Neural cell (in vitro differentiated cells): ENCODE measurements around the gene ZFP64. TPM values are rescaled to one million over a fixed set of nuclear protein-coding genes. Genes with fewer than 3 reads are reported as not detected.

ENCODE experiments used
- H2AFZ ChIP-seq: fragments of 200-600, 300-800 bp; sonication (generic), shearing (Covaris generic); 2 replicates; pipeline ENCODE4 v1.6.0; 2014; ENCODE audit warnings: low read depth, mild to moderate bottlenecking, antibody characterized with exemption, low read length, moderate library complexity
- H3F3A ChIP-seq: fragments of 200-600 bp; shearing (Covaris generic); 2 replicates; pipeline ENCODE4 v1.6.1; 2016; ENCODE audit warnings: mild to moderate bottlenecking, moderate library complexity, mixed read lengths, antibody characterized with exemption, low read length; ENCODE audit not compliant: insufficient read depth, poor library complexity, severe bottlenecking
- H3K27ac ChIP-seq: fragments of 200-600, 300-800 bp; sonication (generic), shearing (Covaris generic); 2 replicates; pipeline ENCODE4 v1.5.1; 2014; ENCODE audit warnings: mild to moderate bottlenecking, low read length, moderate library complexity
- H3K27me3 ChIP-seq: fragments of 300-800, 200-600 bp; sonication (generic), shearing (Covaris generic); 2 replicates; pipeline ENCODE4 v1.6.0; 2014; ENCODE audit warnings: mild to moderate bottlenecking, low read depth, low read length, moderate library complexity; ENCODE audit not compliant: insufficient read depth
- H3K36me3 ChIP-seq: fragments of 300-800, 200-600 bp; sonication (generic), shearing (Covaris generic); 2 replicates; pipeline ENCODE4 v1.5.1; 2014; ENCODE audit warnings: mild to moderate bottlenecking, antibody characterized with exemption, low read length, moderate library complexity; ENCODE audit not compliant: insufficient read depth
- H3K4me2 ChIP-seq: fragments of 300-800, 200-600 bp; sonication (generic), shearing (Covaris generic); 2 replicates; pipeline ENCODE4 v1.6.0; 2014; ENCODE audit warnings: mild to moderate bottlenecking, low read length
- H3K4me3 ChIP-seq: fragments of 300-800, 200-600 bp; sonication (generic), shearing (Covaris generic); 2 replicates; pipeline ENCODE4 v1.5.1; 2014; ENCODE audit warnings: mild to moderate bottlenecking, low read length, moderate library complexity
- H3K79me2 ChIP-seq: fragments of 200-600 bp; shearing (Covaris generic); replicated peaks from 2 replicates; pipeline ENCODE4 v1.6.0; 2014; ENCODE audit warnings: mild to moderate bottlenecking, low read length, moderate library complexity; ENCODE audit not compliant: insufficient read depth
- H3K9ac ChIP-seq: fragments of 300-800, 200-600 bp; sonication (generic), shearing (Covaris generic); 2 replicates; pipeline ENCODE4 v1.6.1; 2016; ENCODE audit warnings: mild to moderate bottlenecking, low read length, mixed read lengths
- H3K9me2 ChIP-seq: fragments of 200-600 bp; shearing (Covaris generic); 2 replicates; pipeline ENCODE4 v1.6.1; 2016; ENCODE audit warnings: mild to moderate bottlenecking, low read length, mixed read lengths; ENCODE audit not compliant: insufficient read depth
- H3K9me3 ChIP-seq: fragments of 200-600, 300-800 bp; sonication (generic), shearing (Covaris generic); 2 replicates; pipeline ENCODE4 v1.6.1; 2016; ENCODE audit warnings: mild to moderate bottlenecking, mixed run types, low read length, moderate library complexity, mixed read lengths
- H4K20me1 ChIP-seq: fragments of 200-600 bp; shearing (Covaris generic); 2 replicates; pipeline ENCODE4 v1.6.1; 2016; ENCODE audit warnings: mild to moderate bottlenecking, mixed run types; ENCODE audit not compliant: insufficient read depth
- EP300 ChIP-seq: fragments of 450-650 bp; conservative IDR thresholded peaks from 2 replicates; pipeline ENCODE4 v1.6.1; 2014; ENCODE audit warnings: antibody characterized with exemption, mild to moderate bottlenecking, moderate library complexity; ENCODE audit not compliant: poor library complexity, severe bottlenecking
- EZH2 ChIP-seq: fragments of 200-600, 300-800 bp; shearing (Covaris generic), sonication (generic); IDR thresholded peaks from 2 replicates; pipeline ENCODE4 v1.6.1; 2014; ENCODE audit warnings: antibody characterized with exemption, low read length, borderline replicate concordance, mild to moderate bottlenecking; ENCODE audit not compliant: insufficient read depth, poor library complexity, severe bottlenecking
- MXI1 ChIP-seq: fragments of 450-650 bp; conservative IDR thresholded peaks from 2 replicates; pipeline ENCODE4 v1.6.1; 2014; ENCODE audit warnings: antibody characterized with exemption, mild to moderate bottlenecking; ENCODE audit not compliant: poor library complexity, severe bottlenecking
- POLR2AphosphoS5 ChIP-seq: IDR thresholded peaks from 2 replicates; pipeline ENCODE4 v1.6.1; 2012
- RAD21 ChIP-seq: fragments of 450-650 bp; conservative IDR thresholded peaks from 2 replicates; pipeline ENCODE4 v1.6.1; 2014; ENCODE audit warnings: antibody characterized with exemption, mild to moderate bottlenecking, moderate library complexity
- SMC3 ChIP-seq: fragments of 450-650 bp; conservative IDR thresholded peaks from 2 replicates; pipeline ENCODE4 v1.6.1; 2014; ENCODE audit warnings: antibody characterized with exemption, mild to moderate bottlenecking, moderate library complexity; ENCODE audit not compliant: poor library complexity
- TAF1 ChIP-seq: IDR thresholded peaks from 2 replicates; pipeline ENCODE4 v1.6.1; 2012; ENCODE audit warnings: low read depth
- polyA plus RNA-seq: library from polyadenylated mRNA; depleted of rRNA; stranded (reverse); fragments of >200 nt; gene quantifications from 2 replicates; pipeline ENCODE4 v1.2.3, GENCODE V29; 2014
- TF ChIP-seq, protein P1 (sequence below): IDR thresholded peaks from 2 replicates; pipeline ENCODE4 v1.6.1; 2012; ENCODE audit warnings: borderline replicate concordance
- TF ChIP-seq, protein P2 (sequence below): fragments of 450-650 bp; IDR thresholded peaks from 2 replicates; pipeline ENCODE4 v1.5.1; 2014; ENCODE audit warnings: antibody characterized with exemption, mild to moderate bottlenecking, moderate library complexity; ENCODE audit not compliant: poor library complexity, severe bottlenecking

The ZFP64 gene
- polyA plus RNA-seq, 1 donor from 2014 or later, result 4.7 TPM

DNA sequence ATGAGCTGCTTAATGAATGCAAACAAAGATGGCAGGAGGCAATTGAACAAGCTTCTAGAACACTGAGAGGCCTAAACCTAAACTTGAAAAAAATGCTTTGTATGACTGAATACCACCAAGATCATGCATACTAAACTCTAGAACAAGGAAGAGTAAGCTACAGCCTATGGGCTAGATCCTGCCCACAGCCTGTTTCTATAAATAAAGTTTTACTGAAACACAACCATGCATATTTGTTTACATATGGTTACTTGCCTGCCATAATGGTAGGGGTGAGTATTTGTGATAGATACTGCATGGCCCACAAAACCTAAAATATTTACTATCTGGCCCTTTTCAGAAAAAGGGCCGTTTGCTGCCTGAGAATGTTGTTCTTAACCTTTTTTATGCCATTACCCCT lies 37.0 kb downstream of the ZFP64 start:
- Histone ChIP-seq H3K4me2 (no peak overlapping the region), H3K9me2 (no peaks in the 10 kb centered on the region), H3F3A (no peaks in the 10 kb centered on the region), H4K20me1 (no peaks in the 10 kb centered on the region), H3K4me3 (no peak overlapping the region), H2AFZ (no peak overlapping the region), H3K36me3 (peaks cover 25% of the 10 kb centered on the region), H3K9ac (no peak overlapping the region), H3K9me3 (peaks cover 4% of the 10 kb centered on the region), H3K27me3 (no peaks in the 10 kb centered on the region), H3K27ac (no peak overlapping the region), H3K79me2 (no peaks in the 10 kb centered on the region)
- TF ChIP-seq EZH2, result no peak
- no peak for TF ChIP-seq RAD21
- TF ChIP-seq SMC3, result no peak
- no peak for TF ChIP-seq MXI1
- no peak for TF ChIP-seq TAF1
- TF ChIP-seq, protein P1, sequence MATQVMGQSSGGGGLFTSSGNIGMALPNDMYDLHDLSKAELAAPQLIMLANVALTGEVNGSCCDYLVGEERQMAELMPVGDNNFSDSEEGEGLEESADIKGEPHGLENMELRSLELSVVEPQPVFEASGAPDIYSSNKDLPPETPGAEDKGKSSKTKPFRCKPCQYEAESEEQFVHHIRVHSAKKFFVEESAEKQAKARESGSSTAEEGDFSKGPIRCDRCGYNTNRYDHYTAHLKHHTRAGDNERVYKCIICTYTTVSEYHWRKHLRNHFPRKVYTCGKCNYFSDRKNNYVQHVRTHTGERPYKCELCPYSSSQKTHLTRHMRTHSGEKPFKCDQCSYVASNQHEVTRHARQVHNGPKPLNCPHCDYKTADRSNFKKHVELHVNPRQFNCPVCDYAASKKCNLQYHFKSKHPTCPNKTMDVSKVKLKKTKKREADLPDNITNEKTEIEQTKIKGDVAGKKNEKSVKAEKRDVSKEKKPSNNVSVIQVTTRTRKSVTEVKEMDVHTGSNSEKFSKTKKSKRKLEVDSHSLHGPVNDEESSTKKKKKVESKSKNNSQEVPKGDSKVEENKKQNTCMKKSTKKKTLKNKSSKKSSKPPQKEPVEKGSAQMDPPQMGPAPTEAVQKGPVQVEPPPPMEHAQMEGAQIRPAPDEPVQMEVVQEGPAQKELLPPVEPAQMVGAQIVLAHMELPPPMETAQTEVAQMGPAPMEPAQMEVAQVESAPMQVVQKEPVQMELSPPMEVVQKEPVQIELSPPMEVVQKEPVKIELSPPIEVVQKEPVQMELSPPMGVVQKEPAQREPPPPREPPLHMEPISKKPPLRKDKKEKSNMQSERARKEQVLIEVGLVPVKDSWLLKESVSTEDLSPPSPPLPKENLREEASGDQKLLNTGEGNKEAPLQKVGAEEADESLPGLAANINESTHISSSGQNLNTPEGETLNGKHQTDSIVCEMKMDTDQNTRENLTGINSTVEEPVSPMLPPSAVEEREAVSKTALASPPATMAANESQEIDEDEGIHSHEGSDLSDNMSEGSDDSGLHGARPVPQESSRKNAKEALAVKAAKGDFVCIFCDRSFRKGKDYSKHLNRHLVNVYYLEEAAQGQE, result no peak
- TF ChIP-seq, protein P2, sequence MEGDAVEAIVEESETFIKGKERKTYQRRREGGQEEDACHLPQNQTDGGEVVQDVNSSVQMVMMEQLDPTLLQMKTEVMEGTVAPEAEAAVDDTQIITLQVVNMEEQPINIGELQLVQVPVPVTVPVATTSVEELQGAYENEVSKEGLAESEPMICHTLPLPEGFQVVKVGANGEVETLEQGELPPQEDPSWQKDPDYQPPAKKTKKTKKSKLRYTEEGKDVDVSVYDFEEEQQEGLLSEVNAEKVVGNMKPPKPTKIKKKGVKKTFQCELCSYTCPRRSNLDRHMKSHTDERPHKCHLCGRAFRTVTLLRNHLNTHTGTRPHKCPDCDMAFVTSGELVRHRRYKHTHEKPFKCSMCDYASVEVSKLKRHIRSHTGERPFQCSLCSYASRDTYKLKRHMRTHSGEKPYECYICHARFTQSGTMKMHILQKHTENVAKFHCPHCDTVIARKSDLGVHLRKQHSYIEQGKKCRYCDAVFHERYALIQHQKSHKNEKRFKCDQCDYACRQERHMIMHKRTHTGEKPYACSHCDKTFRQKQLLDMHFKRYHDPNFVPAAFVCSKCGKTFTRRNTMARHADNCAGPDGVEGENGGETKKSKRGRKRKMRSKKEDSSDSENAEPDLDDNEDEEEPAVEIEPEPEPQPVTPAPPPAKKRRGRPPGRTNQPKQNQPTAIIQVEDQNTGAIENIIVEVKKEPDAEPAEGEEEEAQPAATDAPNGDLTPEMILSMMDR, result no peak
- TF ChIP-seq POLR2AphosphoS5, result no peak
- no peak for TF ChIP-seq EP300

DNA sequence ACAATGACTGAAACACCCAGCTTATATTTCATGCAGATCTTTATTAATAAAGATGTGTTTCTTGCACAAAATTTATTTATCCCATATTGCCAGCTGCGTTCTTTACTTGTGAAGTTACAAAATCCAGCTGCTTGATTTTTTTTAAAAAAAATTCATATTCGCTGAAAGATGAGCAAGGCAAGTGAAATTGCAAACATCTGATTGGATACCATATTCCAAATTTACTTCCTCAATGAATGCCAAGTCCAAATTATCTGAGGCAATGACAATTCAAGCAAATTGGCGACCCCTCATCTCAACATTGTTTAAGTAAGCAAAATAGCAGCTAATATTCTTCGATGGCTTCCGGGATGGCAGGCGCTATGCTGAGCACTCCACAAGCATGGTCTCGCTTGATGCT lies 37.7 kb downstream of the ZFP64 start:
- Histone ChIP-seq H3K9me2 (no peaks in the 10 kb centered on the region), H3K9me3 (peaks cover 3% of the 10 kb centered on the region), H3K4me3 (no peak overlapping the region), H3F3A (no peaks in the 10 kb centered on the region), H3K79me2 (no peaks in the 10 kb centered on the region), H3K9ac (no peak overlapping the region), H2AFZ (no peak overlapping the region), H3K27ac (no peak overlapping the region), H3K27me3 (no peaks in the 10 kb centered on the region), H3K36me3 (peaks cover 19% of the 10 kb centered on the region), H4K20me1 (no peaks in the 10 kb centered on the region), H3K4me2 (no peak overlapping the region)
- TF ChIP-seq RAD21 (no peak), EP300 (no peak), TAF1 (no peak), POLR2AphosphoS5 (no peak), MXI1 (no peak), EZH2 (no peak), SMC3 (no peak)
- TF ChIP-seq, protein P2, result no peak
- TF ChIP-seq, protein P1, result no peak
